ENCODE data around the gene CTCFL. TPM values are rescaled to one million over a fixed set of nuclear protein-coding genes. Genes with fewer than 3 reads are reported as not detected.

CTCFL gene
- total RNA-seq, 2 donors from 2014 or later: not detected

DNA sequence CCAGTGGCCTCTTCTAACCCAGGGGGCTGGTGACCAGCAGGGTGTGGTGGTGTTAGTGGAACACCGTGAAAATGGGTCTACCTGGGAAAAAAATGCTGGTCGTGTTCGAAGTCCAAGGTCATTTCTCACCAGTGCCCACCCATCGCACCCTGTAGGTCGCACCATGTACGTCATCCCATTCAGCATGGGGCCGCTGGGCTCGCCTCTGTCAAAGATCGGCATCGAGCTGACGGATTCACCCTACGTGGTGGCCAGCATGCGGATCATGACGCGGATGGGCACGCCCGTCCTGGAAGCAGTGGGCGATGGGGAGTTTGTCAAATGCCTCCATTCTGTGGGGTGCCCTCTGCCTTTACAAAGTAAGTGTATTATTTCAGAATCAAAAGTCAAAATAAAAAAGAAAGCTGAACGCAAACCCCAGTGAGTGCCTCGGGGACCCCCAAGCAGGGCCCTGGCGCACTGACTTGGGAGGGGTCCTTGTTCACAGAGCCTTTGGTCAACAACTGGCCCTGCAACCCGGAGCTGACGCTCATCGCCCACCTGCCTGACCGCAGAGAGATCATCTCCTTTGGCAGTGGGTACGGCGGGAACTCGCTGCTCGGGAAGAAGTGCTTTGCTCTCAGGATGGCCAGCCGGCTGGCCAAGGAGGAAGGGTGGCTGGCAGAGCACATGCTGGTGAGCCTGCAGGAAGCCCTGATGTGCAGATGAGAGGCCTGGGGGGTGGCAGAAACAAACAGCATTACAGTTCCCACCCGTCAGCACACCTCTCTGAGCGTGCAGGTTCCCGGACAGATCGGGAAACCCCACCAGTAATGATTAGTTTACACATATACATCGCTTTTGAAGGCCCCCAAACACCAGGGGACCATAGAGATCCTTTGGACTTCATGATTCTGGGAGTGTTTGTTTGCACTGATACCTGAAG lies 37.9 kb upstream of the CTCFL start:
- ATAC-seq (no peak), DNase-seq (ENCODE audit: low spot score in 2 of 2) (no peak)
- no peaks in the 10 kb centered on the region for H3K36me3 Mint-ChIP-seq
- H3K9me3 Mint-ChIP-seq: no peaks in the 10 kb centered on the region
- no peak overlapping the region for H3K27ac Mint-ChIP-seq

DNA sequence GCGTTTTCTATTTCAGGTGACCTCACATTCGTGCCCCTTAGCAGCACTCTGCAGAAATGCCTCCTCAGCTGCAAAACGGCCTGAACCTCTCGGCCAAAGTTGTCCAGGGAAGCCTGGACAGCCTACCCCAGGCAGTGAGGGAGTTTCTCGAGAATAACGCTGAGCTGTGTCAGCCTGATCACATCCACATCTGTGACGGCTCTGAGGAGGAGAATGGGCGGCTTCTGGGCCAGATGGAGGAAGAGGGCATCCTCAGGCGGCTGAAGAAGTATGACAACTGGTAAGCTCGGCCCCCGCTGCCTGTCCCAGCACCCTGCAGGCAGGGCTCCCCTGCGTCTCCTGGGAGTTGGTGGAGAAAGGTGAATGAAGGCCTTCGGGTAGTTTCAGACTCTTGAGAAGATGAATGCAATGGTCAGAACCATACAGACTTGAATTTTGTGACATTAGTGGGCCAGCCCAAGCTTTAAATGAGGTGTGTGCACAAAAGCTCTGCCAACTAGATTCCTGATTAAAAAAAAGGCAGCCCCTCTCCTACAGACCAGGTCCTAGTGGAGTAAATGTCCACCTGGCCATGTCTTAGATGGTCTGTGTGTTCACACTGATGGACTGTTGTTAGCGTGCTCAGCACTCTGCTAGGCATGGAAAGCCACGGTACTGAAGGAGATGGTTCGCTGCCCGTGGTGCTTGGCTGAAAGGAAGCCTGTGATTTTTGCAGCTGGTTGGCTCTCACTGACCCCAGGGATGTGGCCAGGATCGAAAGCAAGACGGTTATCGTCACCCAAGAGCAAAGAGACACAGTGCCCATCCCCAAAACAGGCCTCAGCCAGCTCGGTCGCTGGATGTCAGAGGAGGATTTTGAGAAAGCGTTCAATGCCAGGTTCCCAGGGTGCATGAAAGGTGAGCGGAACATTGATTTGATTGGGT lies 36.7 kb upstream of the CTCFL start:
- Mint-ChIP-seq H3K9me3 (no peaks in the 10 kb centered on the region), H3K36me3 (no peaks in the 10 kb centered on the region), H3K27ac (no peak overlapping the region)
- DNase-seq (ENCODE audit: low spot score in 2 of 2) (no peak), ATAC-seq (no peak)

- Mint-ChIP-seq H3K36me3 (no peaks in the 10 kb centered on the region), H3K9me3 (no peaks in the 10 kb centered on the region), H3K27ac (no peak within 1 kb of the TSS)
- no peak for ATAC-seq
- no peak for DNase-seq (ENCODE audit: low spot score in 2 of 2)
Measured at GRCh38 chr20:57560554-57561355, 35.8 kb upstream of the CTCFL start, which contains the start of gene PCK1. Gene PCK1 (plus strand): TSS chr20:57561110. CDS start chr20:57561412, 302 bp downstream.

DNA sequence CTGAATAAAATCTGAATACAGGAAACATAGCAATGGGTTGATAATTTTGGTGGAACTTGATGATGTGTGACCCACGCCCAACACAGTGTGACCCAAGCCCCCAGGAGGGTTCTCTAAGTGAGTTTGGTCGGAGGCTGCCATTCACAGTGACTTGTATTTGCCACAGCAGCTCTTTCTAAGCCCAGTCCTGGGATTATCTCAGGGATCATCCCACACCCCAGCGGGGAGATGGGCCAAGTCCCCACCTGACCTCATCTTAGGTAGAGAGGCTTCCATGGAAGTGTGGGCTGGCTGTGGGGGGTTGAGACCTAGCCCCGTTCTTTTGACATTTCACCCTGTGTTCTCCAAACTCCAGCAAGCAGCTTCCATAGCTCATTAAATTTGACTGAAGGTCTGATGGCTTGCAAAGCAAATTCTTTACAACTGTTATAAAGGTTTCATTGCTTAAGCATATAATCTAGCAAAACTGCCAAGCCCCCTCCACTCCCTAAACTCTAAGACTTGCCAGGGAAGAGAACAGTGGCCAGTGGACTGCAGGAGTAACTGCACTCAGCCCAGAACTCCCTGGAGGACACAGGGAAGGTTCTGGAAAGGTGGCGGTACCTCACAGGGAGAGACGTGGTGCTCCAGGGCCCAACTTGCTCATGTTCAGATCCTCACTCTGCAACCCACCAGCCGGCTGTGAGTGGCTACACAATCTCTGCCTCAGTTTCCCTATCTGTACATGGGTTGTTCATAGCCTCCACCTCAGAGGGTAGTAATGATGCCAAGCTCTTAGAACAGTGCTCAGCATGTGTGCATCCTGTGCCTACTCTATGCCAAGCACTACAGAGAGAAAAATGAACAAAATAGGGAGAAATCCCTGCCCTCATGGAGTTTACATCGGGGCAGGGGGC lies 35.0 kb upstream of the CTCFL start:
- DNase-seq (ENCODE audit: low spot score in 2 of 2): no peak
- Mint-ChIP-seq H3K36me3 (no peaks in the 10 kb centered on the region), H3K9me3 (no peaks in the 10 kb centered on the region), H3K27ac (no peak overlapping the region)
- ATAC-seq: no peak

DNA sequence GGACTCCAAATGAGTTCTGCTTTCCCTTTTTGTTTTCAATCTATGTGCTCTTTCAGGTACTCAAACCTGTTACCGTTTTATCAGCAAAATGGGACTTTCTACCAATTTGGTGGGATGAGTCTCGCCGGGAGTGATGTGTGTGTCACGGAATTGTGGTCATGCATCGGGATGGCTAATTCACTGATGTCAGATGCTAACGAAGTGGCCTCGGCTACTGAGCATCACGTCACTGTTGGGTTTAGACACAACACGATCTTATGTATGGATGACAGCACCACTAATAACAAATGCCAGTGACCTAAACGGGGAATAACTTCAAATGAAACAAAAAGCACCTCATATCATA lies 34.3 kb upstream of the CTCFL start:
- Mint-ChIP-seq H3K9me3 (no peaks in the 10 kb centered on the region), H3K27ac (no peak overlapping the region), H3K36me3 (no peaks in the 10 kb centered on the region)
- no peak for ATAC-seq
- DNase-seq (ENCODE audit: low spot score in 2 of 2): no peak

DNA sequence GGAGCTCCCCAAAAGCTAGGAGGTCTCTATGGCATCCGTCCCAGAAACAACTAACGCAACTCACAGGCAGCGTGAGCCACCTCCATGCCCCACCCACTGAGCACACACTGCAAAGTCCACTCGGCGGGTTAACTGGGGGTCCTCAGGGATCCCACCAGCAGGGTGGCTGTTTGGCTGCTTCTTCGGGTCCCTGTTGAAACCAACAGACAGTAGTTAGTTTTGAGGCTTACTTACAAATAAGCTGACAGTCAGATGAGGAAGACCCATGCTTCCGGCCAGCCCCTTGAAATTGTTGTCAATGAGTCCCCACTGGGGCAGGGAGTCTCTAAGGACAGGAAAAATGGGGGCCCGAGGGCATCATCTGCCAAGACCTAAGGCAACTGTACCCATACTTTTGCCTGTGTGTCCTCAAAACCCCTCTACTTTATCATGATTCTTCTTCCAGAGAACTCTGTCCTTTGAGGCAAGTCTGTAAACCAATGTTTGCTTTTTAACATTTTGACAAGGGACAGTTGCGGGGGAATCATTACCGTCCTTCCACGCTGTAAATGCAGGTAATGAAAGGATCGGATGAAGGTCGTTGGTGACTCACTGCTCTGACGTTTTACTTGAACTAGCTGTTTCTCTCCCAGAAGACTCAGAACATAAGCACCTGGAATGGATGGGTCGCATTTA lies 33.8 kb upstream of the CTCFL start:
- no peak overlapping the region for H3K27ac Mint-ChIP-seq
- no peak for ATAC-seq
- H3K36me3 Mint-ChIP-seq: no peaks in the 10 kb centered on the region
- no peak for DNase-seq (ENCODE audit: low spot score in 2 of 2)
- H3K9me3 Mint-ChIP-seq: no peaks in the 10 kb centered on the region

DNA sequence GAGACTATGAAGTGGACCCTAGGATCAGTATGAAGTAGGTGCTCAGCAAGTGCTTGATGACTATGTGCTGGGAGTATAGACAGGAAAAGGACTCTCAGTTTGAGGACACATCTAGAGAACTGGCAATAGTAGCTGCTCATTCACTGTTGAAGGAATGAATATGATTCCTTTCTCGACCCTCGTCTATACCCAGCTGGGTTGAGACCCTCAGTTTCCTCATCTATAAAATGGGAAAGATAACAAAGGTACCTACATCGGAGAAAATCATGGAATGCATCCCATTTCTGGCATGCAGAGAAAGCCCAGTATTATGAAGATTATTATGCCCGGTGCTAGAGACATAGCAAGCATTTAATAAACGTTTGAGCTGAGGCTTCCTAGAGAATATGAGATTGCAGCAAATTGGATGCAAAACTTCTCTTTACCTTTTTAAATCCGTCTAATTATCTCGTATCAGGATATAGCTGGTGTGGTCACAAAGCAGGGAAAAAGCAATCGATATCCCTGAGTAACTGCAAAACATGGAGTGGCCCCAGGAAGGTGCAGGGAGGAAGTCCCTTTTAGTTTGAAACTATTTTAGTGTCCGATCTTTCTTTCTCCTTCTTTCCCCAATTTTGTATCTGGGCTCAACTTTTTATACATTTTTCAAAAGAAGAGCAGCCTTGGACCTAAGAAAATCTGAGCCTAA lies 33.1 kb upstream of the CTCFL start:
- H3K9me3 Mint-ChIP-seq: no peaks in the 10 kb centered on the region
- no peak overlapping the region for H3K27ac Mint-ChIP-seq
- H3K36me3 Mint-ChIP-seq: no peaks in the 10 kb centered on the region
- ATAC-seq (no peak), DNase-seq (ENCODE audit: low spot score in 2 of 2) (no peak)

DNA sequence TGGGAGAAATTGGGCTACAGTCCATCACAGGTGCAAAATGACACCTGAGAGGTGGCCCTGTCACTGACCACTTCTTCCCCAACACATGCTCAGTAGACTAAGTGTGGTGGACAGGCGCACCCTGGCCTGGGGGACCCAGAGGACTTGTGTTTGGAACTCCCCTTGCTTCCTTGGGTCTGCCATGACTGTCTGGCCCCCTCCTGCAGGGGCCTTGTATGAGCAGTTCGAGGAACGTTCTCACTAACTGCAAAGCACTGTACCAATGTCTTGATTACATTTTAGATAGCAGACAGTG lies 32.0 kb upstream of the CTCFL start:
- Mint-ChIP-seq H3K27ac (peak overlapping the region in 1 of 2 donors; percentile 84), H3K9me3 (no peaks in the 10 kb centered on the region), H3K36me3 (no peaks in the 10 kb centered on the region)
- ATAC-seq (no peak), DNase-seq (ENCODE audit: low spot score in 2 of 2) (no peak)

DNA sequence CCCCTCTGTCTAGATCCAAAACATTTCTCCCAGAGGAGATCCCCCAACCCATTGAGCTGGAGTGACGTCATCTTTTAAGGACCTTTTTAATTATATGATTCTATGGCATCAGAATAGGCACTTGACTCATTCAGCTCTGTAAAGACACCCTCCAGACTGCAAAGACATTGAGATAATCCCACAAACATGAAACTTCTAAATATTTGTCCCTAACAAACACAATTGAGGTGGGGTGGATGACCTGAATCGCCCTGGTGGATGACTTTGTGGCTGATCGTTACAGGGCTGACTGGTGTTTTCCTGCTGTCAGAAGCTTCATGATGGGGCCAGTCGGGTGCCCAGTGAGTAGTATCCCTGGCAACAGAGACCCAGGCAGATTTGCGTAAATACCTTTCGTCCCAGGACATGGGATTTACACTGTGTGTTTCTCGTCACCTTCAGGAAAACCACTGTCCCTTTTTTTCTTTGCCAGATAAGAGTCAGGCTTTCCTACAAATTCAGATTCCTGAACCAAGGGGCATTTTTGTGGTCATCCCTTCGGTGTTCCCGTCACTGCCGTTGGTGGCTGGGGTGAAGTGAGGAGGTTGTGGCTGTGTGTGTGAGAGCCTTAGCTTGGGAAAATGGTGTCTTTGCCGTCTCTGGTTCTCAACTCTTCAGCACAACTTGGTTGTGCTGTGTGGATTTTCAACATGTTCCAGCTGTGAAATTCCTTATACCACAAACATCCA lies 30.7 kb upstream of the CTCFL start:
- no peaks in the 10 kb centered on the region for H3K9me3 Mint-ChIP-seq
- no peaks in the 10 kb centered on the region for H3K36me3 Mint-ChIP-seq
- DNase-seq (ENCODE audit: low spot score in 2 of 2): no peak
- H3K27ac Mint-ChIP-seq: no peak overlapping the region
- no peak for ATAC-seq

GRCh38 chr20:57553376-57554018 lies 28.6 kb upstream of the CTCFL start:
- DNase-seq (ENCODE audit: low spot score in 2 of 2) (no peak), ATAC-seq (no peak)
- H3K36me3 Mint-ChIP-seq: no peaks in the 10 kb centered on the region
- H3K27ac Mint-ChIP-seq: no peak overlapping the region
- no peaks in the 10 kb centered on the region for H3K9me3 Mint-ChIP-seq

- no peak for ATAC-seq
- no peak for DNase-seq (ENCODE audit: low spot score in 2 of 2)
- no peaks in the 10 kb centered on the region for H3K36me3 Mint-ChIP-seq
- no peaks in the 10 kb centered on the region for H3K9me3 Mint-ChIP-seq
- H3K27ac Mint-ChIP-seq: no peak overlapping the region
Measured at GRCh38 chr20:57552471-57552870, 27.5 kb upstream of the CTCFL start.

GRCh38 chr20:57548177-57549058 lies 23.5 kb upstream of the CTCFL start:
- ATAC-seq: peak in 1 of 2 donors; percentile 30
- no peak overlapping the region for H3K27ac Mint-ChIP-seq
- H3K9me3 Mint-ChIP-seq: no peaks in the 10 kb centered on the region
- DNase-seq (ENCODE audit: low spot score in 2 of 2): no peak
- no peaks in the 10 kb centered on the region for H3K36me3 Mint-ChIP-seq

DNA sequence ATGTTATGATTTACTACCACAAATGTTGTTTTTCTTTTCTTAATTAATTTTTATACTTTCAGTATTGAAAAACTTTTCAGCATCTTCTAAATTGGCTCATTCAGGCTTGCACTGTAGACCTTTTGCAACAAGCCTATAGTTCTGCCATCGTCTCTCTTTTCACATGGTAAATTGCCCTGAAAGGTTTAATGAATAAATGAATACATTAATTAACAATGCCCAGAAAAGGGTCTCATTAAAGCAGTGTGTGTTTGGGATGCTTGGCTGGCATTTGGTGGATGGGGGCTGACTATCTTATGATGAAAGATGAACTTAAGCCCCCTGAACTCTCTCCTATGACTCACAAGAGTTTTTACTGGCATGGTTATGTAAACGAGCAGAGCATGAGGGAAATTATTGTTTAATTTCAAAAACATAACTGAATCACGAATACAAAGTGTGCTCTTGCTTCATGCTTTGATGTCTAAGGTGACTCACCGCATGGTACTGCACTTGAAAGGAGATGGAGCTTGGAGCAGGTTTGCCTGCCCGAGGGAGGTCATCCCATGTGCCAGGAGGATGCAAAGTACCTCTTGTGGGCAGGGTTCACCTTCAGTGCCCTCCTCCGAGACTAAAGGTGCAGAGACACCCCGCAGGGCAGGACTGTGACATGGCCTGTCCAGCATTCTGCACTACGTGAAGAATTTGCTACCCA lies 22.2 kb upstream of the CTCFL start:
- H3K9me3 Mint-ChIP-seq: no peaks in the 10 kb centered on the region
- H3K27ac Mint-ChIP-seq: no peak overlapping the region
- ATAC-seq (peak in 1 of 2 donors; percentile 74), DNase-seq (ENCODE audit: low spot score in 2 of 2) (peak in 1 of 2 donors; percentile 19)
- no peaks in the 10 kb centered on the region for H3K36me3 Mint-ChIP-seq

Data from activated naive CD4-positive, alpha-beta T cell treated with anti-CD3 and anti-CD28 coated beads, Interleukin-2, amount 50 U/mL, for 72 hours (primary cell).